HUES48 (cell line): ENCODE measurements around the gene LAIR1.

Experiments
- H3K27ac ChIP-seq: one replicate; pipeline ENCODE4 v1.7.0; 2013; ENCODE audit warnings: low read depth, low read length, inconsistent platforms
- H3K27me3 ChIP-seq: 2 replicates; pipeline ENCODE4 v1.6.1; 2013; ENCODE audit warnings: mild to moderate bottlenecking, low read length; ENCODE audit not compliant: control insufficient read depth, insufficient read depth
- H3K36me3 ChIP-seq: 2 replicates; pipeline ENCODE4 v1.6.1; 2013; ENCODE audit warnings: low read length; ENCODE audit not compliant: control insufficient read depth, insufficient read depth
- H3K4me1 ChIP-seq: 2 replicates; pipeline ENCODE4 v1.6.1; 2013; ENCODE audit warnings: mild to moderate bottlenecking, low read length; ENCODE audit not compliant: control insufficient read depth, insufficient read depth
- H3K4me3 ChIP-seq: 2 replicates; pipeline ENCODE4 v1.5.1; 2013; ENCODE audit warnings: mild to moderate bottlenecking, low read depth, low read length
- H3K9ac ChIP-seq: 2 replicates; pipeline ENCODE4 v1.6.1; 2013; ENCODE audit warnings: mild to moderate bottlenecking, low read depth, low read length, moderate library complexity
- H3K9me3 ChIP-seq: 2 replicates; pipeline ENCODE4 v1.6.1; 2013; ENCODE audit warnings: low read length; ENCODE audit not compliant: control insufficient read depth, insufficient read depth

LAIR1 gene, protein sequence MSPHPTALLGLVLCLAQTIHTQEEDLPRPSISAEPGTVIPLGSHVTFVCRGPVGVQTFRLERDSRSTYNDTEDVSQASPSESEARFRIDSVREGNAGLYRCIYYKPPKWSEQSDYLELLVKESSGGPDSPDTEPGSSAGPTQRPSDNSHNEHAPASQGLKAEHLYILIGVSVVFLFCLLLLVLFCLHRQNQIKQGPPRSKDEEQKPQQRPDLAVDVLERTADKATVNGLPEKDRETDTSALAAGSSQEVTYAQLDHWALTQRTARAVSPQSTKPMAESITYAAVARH

DNA sequence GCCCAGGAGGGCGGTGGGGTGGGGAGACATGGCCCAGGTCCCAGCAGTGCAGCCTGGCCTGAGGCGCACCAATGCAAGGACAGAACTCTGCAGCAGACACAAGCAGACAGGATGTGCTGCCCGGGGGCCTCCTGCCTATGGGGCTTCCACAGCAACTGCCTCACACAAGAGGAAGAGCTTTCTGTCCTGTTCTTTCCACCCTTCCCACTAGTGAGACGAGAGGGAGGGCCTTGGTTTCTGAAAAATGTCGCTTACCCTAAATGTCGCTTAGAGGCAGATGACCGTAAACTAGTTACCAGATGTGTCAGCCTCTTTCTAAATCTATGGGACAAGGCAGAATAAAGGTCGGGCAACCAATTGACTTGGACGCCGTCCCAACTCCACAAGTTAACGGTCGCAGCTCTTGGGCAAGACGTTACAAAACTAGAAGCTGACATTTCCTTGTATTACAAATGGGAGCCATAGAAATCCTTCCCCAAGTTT, at the start of gene LAIR1:
TSS of gene LAIR1 (minus strand) at position 157 of the 483 bp plus-strand sequence. CDS start at position 30, 127 bp downstream.
- Histone ChIP-seq H3K4me3 (no peak within 1 kb of the TSS), H3K9ac (no peak within 1 kb of the TSS), H3K27me3 (no peaks in the 10 kb centered on the region), H3K9me3 (no peaks in the 10 kb centered on the region), H3K27ac (no peak within 1 kb of the TSS), H3K4me1 (no peaks in the 10 kb centered on the region), H3K36me3 (no peaks in the 10 kb centered on the region)

DNA sequence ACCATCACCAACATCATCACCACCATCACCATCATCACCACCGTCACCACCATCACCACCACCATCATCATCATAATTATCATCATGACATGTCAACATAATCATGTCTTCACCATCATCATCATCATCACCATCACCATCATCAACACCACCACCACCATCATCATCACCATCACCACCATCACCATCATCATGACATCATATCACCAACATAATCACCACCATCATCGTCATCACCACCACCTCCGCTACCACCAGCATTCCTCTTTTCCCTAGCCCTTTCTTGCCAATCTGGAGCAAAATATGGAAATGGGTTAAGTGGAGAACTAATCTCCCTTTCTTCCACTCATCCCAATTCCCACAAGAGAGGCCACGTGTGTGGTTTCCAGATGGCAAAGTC, 49.4 kb upstream of the LAIR1 start:
- H3K36me3 ChIP-seq: peaks cover 3% of the 10 kb centered on the region; the same call in 1 of the 2 replicates
- H3K9me3 ChIP-seq: peaks cover 8% of the 10 kb centered on the region
- no peak overlapping the region for H3K27ac ChIP-seq
- H3K27me3 ChIP-seq: peaks cover 34% of the 10 kb centered on the region
- H3K9ac ChIP-seq: no peak overlapping the region
- peaks cover 13% of the 10 kb centered on the region; the same call in 1 of the 2 replicates for H3K4me1 ChIP-seq
- no peak overlapping the region for H3K4me3 ChIP-seq

DNA sequence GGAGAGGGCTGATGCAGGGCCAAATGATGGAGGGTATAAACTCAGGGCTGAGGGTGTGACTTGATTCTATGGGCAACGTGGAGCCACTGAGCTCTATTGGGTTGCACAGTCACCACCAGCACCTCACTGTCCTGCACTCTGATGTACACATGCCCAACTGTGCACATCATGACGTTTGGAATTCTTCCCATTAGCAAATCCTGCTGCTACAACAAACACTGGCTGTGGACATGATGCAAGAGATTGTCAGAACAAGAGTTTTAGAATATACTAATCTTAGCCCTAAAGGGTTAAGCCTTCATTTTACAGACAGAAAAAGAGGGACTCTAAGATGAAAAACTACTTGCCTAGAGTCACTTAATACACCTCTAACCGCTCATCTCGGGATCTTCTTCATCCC, 48.1 kb upstream of the LAIR1 start:
- Histone ChIP-seq H3K9ac (no peak overlapping the region), H3K36me3 (peaks cover 3% of the 10 kb centered on the region; the same call in 1 of the 2 replicates), H3K4me3 (no peak overlapping the region), H3K27me3 (peaks cover 34% of the 10 kb centered on the region), H3K27ac (no peak overlapping the region), H3K9me3 (peaks cover 8% of the 10 kb centered on the region), H3K4me1 (peaks cover 4% of the 10 kb centered on the region; the same call in 1 of the 2 replicates)

DNA sequence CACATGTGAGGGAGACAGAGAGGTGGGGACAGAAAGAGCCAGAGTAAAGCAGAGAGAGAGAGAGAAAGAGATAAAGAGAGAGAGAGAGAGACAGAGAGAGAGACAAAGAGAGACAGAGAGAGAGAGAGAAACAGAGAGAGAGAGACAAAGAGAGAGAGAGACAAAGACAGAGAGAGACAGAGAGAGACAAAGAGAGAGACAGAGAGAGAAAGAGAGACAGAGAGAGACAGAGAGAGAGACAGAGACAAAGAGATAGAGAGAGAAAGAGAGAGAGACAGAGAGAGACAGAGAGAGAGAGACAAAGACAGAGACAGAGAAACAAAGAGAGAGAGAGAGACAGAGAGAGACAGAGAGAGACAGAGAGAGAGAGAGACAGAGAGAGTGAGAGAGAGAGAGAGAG, 46.3 kb upstream of the LAIR1 start:
- Histone ChIP-seq H3K9me3 (peaks cover 8% of the 10 kb centered on the region), H3K9ac (no peak overlapping the region), H3K27me3 (peaks cover 25% of the 10 kb centered on the region), H3K36me3 (no peaks in the 10 kb centered on the region), H3K4me3 (no peak overlapping the region), H3K4me1 (0 out of 2 replicates have a peak, but pooled peaks cover 2% of the 10 kb centered on the region), H3K27ac (no peak overlapping the region)

DNA sequence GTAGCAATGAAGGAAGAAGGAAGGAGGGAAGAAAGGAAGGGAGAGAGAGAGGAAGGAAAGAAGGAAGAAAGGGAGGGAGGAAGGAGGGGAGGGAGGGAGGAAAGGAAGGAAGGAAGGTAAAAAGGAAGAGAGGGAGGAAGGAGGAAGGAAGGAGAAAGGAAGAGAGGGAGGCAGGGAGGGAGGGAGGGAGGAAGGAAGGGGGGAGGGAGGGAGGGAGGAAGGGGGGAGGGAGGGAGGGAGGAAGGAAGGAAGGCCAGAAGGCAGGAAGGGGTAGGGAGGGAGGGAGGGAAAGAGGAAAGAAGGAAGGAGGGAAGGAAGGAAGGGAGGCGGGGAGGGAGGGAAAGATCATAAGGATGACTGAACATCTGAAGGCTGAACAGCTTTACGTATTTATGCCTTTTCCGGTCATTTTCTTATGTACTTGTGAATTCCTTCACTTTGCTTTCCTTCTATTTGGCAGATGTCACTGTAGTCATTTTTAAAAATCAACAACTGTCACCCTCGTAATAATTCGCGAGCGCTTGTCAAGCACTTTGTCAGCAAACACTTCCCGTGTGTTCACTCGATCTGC, 43.8 kb upstream of the LAIR1 start:
- 0 out of 2 replicates have a peak, but pooled peaks cover 2% of the 10 kb centered on the region for H3K4me1 ChIP-seq
- no peak overlapping the region for H3K4me3 ChIP-seq
- 0 out of 2 replicates have a peak, but pooled peaks cover 6% of the 10 kb centered on the region for H3K27me3 ChIP-seq
- H3K36me3 ChIP-seq: no peaks in the 10 kb centered on the region
- no peak overlapping the region for H3K27ac ChIP-seq
- 0 out of 2 replicates have a peak, but pooled peaks cover 3% of the 10 kb centered on the region for H3K9me3 ChIP-seq
- no peak overlapping the region for H3K9ac ChIP-seq

DNA sequence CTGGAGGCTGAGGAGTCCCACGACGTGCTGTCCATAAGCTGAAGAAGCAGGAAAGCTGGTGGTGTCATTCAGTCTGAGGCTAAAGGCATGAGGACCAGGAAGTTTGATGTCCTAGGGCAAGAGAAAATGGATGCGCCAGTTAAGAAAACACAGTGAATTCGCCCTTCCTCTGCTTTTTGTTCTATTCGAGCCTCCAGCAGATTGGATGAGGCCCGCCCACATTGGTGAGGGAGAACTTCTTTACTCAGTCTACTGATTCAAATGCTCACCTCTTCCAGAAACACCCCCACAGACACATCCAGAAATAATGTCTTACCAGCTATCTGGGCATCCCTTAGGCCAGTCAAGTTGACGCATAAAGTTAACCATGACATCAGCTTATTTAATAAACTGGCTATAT, 43.0 kb upstream of the LAIR1 start:
- Histone ChIP-seq H3K27ac (no peak overlapping the region), H3K27me3 (0 out of 2 replicates have a peak, but pooled peaks cover under 1% of the 10 kb centered on the region), H3K9me3 (no peaks in the 10 kb centered on the region), H3K4me3 (no peak overlapping the region), H3K9ac (no peak overlapping the region), H3K36me3 (no peaks in the 10 kb centered on the region), H3K4me1 (0 out of 2 replicates have a peak, but pooled peaks cover 2% of the 10 kb centered on the region)

DNA sequence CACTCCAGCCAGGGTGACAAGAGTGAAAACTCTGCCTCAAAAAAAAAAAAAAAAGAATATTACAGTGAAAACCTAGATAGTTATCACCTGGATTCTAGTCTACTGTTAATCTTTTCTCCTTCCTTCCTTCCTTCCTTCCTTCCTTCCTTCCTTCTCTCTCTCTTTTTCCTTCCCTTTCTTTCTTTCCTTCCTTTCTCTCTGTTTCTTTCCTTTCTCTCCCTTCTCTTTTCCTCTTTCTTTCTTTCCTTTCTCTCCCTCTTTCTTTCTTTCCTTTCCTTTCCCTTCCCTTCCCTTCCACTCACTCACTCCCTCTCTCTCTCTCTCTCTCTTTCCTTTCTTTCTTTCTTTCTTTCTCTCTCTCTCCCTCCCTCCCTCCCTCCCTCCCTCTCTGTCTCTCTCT, 40.9 kb upstream of the LAIR1 start:
- H3K27ac ChIP-seq: no peak overlapping the region
- 0 out of 2 replicates have a peak, but pooled peaks cover under 1% of the 10 kb centered on the region for H3K4me1 ChIP-seq
- H3K4me3 ChIP-seq: no peak overlapping the region
- H3K27me3 ChIP-seq: no peaks in the 10 kb centered on the region
- no peak overlapping the region for H3K9ac ChIP-seq
- no peaks in the 10 kb centered on the region for H3K36me3 ChIP-seq
- no peaks in the 10 kb centered on the region for H3K9me3 ChIP-seq

DNA sequence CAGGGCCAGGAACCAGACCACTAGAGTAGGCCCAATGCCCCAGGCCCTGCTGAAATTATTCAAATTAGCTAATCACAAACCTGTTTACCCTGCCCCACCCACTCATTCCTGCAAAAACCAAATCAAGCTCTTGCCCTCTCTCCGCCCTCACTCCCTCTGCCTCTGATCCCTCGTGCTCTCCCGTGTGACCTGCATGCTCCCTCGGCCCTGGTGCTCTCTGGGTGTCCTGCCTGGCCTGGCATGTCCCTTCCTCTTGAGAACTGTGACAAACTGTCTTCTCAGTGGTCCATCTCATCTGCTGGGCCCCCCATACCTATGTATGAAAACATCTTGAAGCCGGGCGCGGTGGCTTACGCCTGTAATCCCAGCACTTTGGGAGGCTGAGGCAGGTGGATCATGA, 38.3 kb upstream of the LAIR1 start:
- H3K9me3 ChIP-seq: no peaks in the 10 kb centered on the region
- no peaks in the 10 kb centered on the region for H3K36me3 ChIP-seq
- no peak overlapping the region for H3K27ac ChIP-seq
- no peak overlapping the region for H3K4me3 ChIP-seq
- no peak overlapping the region for H3K9ac ChIP-seq
- H3K27me3 ChIP-seq: no peaks in the 10 kb centered on the region
- no peaks in the 10 kb centered on the region for H3K4me1 ChIP-seq

DNA sequence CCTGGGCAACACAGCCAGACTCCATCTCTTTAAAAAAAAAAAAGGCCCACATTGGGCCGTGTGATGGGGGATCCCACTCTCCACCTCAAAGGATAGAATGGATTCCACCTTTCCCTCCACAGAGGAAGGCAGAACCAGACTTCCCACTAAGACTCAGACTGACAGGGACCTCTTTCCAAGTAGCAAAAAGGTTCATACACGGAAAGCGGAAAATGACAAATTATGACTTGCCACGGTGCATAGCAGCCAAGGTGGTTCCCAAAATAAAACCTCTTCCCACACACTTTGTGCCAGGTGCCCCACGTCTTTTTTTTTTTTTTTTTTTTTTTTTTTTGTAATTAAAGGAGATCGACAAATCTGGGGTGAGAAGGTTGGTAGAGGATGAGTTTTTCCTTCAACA, 36.2 kb upstream of the LAIR1 start:
- H3K27me3 ChIP-seq: no peaks in the 10 kb centered on the region
- H3K9ac ChIP-seq: no peak overlapping the region
- no peak overlapping the region for H3K4me3 ChIP-seq
- no peaks in the 10 kb centered on the region for H3K4me1 ChIP-seq
- H3K36me3 ChIP-seq: no peaks in the 10 kb centered on the region
- H3K9me3 ChIP-seq: no peaks in the 10 kb centered on the region
- H3K27ac ChIP-seq: no peak overlapping the region

DNA sequence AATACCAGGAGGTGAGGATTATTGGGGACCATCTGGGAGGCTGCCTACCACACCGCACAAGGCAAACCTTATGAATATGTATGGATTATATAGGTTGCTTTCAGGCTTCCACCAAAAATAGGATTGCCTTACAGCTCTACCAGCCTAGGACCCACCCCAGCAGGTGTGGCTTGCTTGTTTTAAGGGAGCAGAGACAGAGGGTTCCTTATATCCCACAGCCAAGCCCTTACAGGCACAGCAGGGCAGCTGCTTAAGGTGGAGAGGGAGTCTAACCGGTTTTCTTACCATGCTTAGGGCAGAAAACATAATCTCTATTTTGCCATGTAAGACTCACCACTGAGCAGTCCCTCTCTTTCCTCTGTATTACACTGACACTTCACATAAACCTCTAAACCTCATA, 34.5 kb upstream of the LAIR1 start:
- Histone ChIP-seq H3K27ac (no peak overlapping the region), H3K9me3 (no peaks in the 10 kb centered on the region), H3K4me1 (no peaks in the 10 kb centered on the region), H3K9ac (no peak overlapping the region), H3K36me3 (no peaks in the 10 kb centered on the region), H3K4me3 (no peak overlapping the region), H3K27me3 (no peaks in the 10 kb centered on the region)

DNA sequence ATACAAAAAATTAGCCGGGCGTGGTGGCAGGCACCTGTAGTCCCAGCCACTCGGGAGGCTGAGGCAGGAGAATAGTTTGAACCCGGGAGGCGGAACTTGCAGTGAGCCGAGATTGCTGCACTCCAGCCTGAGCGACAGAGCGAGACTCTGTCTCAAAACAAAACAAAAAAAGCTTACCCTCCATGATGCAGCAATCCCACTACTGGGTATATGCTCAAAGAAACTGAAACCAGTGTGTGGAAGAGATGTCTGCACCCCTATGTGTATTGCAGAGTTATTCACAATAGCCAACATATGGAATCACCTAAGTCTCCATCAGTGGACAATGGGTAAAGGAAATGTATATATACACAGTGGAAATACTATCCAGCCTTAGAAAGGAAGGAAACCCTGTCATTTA, 31.0 kb upstream of the LAIR1 start:
- Histone ChIP-seq H3K27ac (no peak overlapping the region), H3K9me3 (no peaks in the 10 kb centered on the region), H3K4me3 (no peak overlapping the region), H3K9ac (no peak overlapping the region), H3K27me3 (no peaks in the 10 kb centered on the region), H3K36me3 (no peaks in the 10 kb centered on the region), H3K4me1 (peaks cover 11% of the 10 kb centered on the region)
